Measurements from ENCODE around the gene SF3A1. TPM values are rescaled to one million over a fixed set of nuclear protein-coding genes. Genes with fewer than 3 reads are reported as not detected.
"Not testable (repeated sequence)": the region's sequence is repeated elsewhere in the genome, so short reads cannot be mapped to it uniquely, and the experiment has no call there.

Gene SF3A1
- total RNA-seq, 1 donor from 2014 or later, result 308 TPM

GRCh38 chr22:30358541-30358940 lies 1.8 kb upstream of the SF3A1 start:
- Mint-ChIP-seq H3K36me3 (ENCODE audit: low read depth) (peaks cover 17% of the 10 kb centered on the region), H3K27ac (no peak overlapping the region)

DNA sequence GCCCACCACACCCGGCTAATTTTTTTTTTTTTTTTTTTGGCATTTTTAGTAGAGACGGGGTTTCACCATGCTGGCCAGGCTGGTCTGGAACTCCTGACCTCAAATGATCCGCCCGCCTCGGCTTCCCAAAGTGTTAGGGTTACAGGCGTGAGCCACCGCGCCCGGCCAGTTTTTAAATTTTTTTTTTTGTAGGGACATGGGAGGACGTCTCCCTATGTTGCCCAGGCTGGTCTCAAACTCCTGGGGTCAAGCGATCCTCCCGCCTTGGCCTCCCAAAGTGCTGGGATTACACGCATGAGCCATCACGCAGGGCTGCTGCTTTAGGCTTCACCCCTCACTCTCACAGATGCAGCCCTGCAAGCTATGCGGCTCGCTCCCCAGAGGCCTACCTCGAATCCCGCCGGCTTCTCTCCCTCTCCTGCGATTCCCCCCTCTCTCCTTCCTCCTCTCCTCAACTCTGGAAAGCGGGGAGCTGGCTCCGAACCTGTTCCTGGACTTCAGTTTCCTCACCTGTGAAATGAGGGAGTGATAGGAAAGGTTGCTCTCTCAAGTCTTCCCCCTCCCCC lies 1.0 kb upstream of the SF3A1 start:
- H3K27ac Mint-ChIP-seq, result peak overlapping the region; percentile 27
- no peak for DNase-seq (ENCODE audit: low spot score)
- no peaks in the 10 kb centered on the region for H3K9me3 Mint-ChIP-seq
- H3K4me1 Mint-ChIP-seq (ENCODE audit: low read depth), result peaks cover 37% of the 10 kb centered on the region
- peaks cover 8% of the 10 kb centered on the region for H3K27me3 Mint-ChIP-seq (ENCODE audit: insufficient read depth)
- H3K36me3 Mint-ChIP-seq (ENCODE audit: low read depth), result peaks cover 21% of the 10 kb centered on the region
- intact Hi-C loops (cut with micrococcal nuclease), result loop anchor here (1.0 kb wide), 2 partner anchors 68 to 519 kb away; partner anchors contain the start of genes ASCC2 and CASTOR1
- peak overlapping the region; percentile 94 for H3K4me3 Mint-ChIP-seq

More at GRCh38 chr22:30358541-30358940, 1.8 kb upstream of the SF3A1 start:
- H3K27me3 Mint-ChIP-seq (ENCODE audit: insufficient read depth), result peaks cover 8% of the 10 kb centered on the region
- H3K9me3 Mint-ChIP-seq, result no peaks in the 10 kb centered on the region
- intact Hi-C loops (cut with micrococcal nuclease), result no loop called here
- DNase-seq (ENCODE audit: low spot score), result no peak
- H3K4me1 Mint-ChIP-seq (ENCODE audit: low read depth), result peaks cover 36% of the 10 kb centered on the region
- H3K4me3 Mint-ChIP-seq, result peak overlapping the region; percentile 84

DNA sequence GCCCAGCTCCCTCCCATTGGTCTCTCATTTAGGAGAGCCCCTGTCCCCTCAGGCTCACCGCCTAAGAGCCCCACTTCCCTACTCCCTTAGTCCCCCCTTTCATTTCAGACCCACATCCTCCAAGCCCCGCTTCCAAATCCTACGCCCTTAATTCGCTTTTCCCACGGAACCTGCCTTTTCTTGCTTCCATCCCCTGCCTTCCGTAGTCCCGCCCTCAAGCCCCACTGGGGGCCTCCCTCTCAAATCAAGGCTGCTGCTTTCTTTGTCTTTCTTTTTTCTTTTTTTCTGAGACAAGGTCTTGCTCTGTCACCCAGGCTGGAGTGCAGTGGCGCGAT lies 509 bp upstream of the SF3A1 start:
- H3K27me3 Mint-ChIP-seq (ENCODE audit: insufficient read depth), result peaks cover 8% of the 10 kb centered on the region
- H3K4me3 Mint-ChIP-seq, result peak overlapping the region; percentile 94
- intact Hi-C loops (cut with micrococcal nuclease), result loop anchor here (1.0 kb wide), 2 partner anchors 68 to 519 kb away; partner anchors contain the start of genes ASCC2 and CASTOR1
- H3K4me1 Mint-ChIP-seq (ENCODE audit: low read depth), result peaks cover 37% of the 10 kb centered on the region
- peak overlapping the region; percentile 73 for H3K27ac Mint-ChIP-seq
- DNase-seq (ENCODE audit: low spot score), result no peak
- H3K36me3 Mint-ChIP-seq (ENCODE audit: low read depth), result peaks cover 24% of the 10 kb centered on the region
- H3K9me3 Mint-ChIP-seq, result no peaks in the 10 kb centered on the region

GRCh38 chr22:30354644-30355043 lies 2.0 kb downstream of the SF3A1 start:
- peak overlapping the region; percentile 79 for H3K27ac Mint-ChIP-seq
- intact Hi-C loops (cut with micrococcal nuclease), result no loop called here
- no peak for DNase-seq (ENCODE audit: low spot score)

DNA sequence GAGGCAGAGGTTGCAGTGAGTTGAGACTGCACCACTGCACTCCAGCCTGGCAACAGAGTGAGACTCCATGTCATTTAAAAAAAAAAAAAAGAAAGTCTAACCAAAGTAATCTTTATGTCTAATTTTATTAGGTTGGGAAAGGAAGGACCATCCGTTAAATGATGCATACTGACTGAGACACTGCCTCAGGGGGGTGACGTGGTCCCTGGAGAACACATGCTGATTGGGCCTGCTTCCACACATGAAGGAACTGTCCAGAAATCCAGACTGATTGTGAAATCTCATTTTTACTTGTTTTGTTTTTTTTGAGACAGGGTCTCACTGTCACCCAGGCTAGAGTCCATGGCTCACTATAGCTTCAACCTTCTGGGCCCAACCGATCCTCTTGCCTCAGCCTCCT lies 5.5 kb downstream of the SF3A1 start:
- Mint-ChIP-seq H3K4me1 (ENCODE audit: low read depth) (peaks cover 78% of the 10 kb centered on the region), H3K4me3 (no peak overlapping the region), H3K9me3 (no peaks in the 10 kb centered on the region), H3K36me3 (ENCODE audit: low read depth) (peaks cover 64% of the 10 kb centered on the region), H3K27ac (peak overlapping the region; percentile 73), H3K27me3 (ENCODE audit: insufficient read depth) (no peaks in the 10 kb centered on the region)
- intact Hi-C loops (cut with micrococcal nuclease), result no loop called here
- DNase-seq (ENCODE audit: low spot score), result no peak

More at GRCh38 chr22:30354644-30355043, 2.0 kb downstream of the SF3A1 start:
- Mint-ChIP-seq H3K4me1 (ENCODE audit: low read depth) (peaks cover 58% of the 10 kb centered on the region), H3K27me3 (ENCODE audit: insufficient read depth) (peaks cover 8% of the 10 kb centered on the region), H3K9me3 (no peaks in the 10 kb centered on the region), H3K4me3 (peak overlapping the region; percentile 94), H3K36me3 (ENCODE audit: low read depth) (peaks cover 45% of the 10 kb centered on the region)

GRCh38 chr22:30348809-30349208 lies 7.9 kb downstream of the SF3A1 start:
- intact Hi-C loops (cut with micrococcal nuclease), result loop anchor here (1.0 kb wide), 1 partner anchor 7 kb away; the partner anchor contains the start of gene SF3A1
- Mint-ChIP-seq H3K9me3 (no peaks in the 10 kb centered on the region), H3K4me3 (peak overlapping the region; percentile 31), H3K27me3 (ENCODE audit: insufficient read depth) (no peaks in the 10 kb centered on the region), H3K36me3 (ENCODE audit: low read depth) (peaks cover 71% of the 10 kb centered on the region), H3K27ac (peak overlapping the region; percentile 78), H3K4me1 (ENCODE audit: low read depth) (peaks cover 66% of the 10 kb centered on the region)
- no peak for DNase-seq (ENCODE audit: low spot score)

DNA sequence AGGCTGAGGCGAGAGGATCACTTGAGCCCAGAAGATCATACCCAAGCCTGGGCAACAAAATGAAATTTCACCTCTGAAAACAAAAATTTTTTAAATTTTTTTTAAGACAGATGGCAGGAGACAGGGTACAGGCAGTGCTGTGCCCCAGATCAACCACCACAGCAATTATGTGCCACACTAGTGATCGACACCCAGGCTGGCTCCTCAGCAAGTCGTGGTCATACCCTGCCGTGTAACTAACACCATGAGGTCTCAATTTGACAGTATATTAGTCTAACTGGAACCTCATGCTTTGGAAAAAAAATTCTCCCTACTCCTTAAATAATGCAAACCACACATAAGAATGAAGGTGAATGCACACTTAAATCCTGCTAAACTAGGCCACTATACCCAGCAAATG lies 8.3 kb downstream of the SF3A1 start:
- Mint-ChIP-seq H3K36me3 (ENCODE audit: low read depth) (peaks cover 69% of the 10 kb centered on the region), H3K4me3 (peak overlapping the region; percentile 31), H3K27ac (peak overlapping the region; percentile 78), H3K4me1 (ENCODE audit: low read depth) (peaks cover 63% of the 10 kb centered on the region), H3K27me3 (ENCODE audit: insufficient read depth) (no peaks in the 10 kb centered on the region), H3K9me3 (no peaks in the 10 kb centered on the region)
- intact Hi-C loops (cut with micrococcal nuclease), result loop anchor here (1.0 kb wide), 1 partner anchor 8 kb away; the partner anchor contains the start of gene SF3A1
- no peak for DNase-seq (ENCODE audit: low spot score)

GRCh38 chr22:30347255-30347892 lies 9.3 kb downstream of the SF3A1 start:
- no peaks in the 10 kb centered on the region for H3K9me3 Mint-ChIP-seq
- no peak for DNase-seq (ENCODE audit: low spot score)
- H3K27ac Mint-ChIP-seq, result peak overlapping the region; percentile 69
- peak overlapping the region; percentile 19 for H3K4me3 Mint-ChIP-seq
- intact Hi-C loops (cut with micrococcal nuclease), result no loop called here
- no peaks in the 10 kb centered on the region for H3K27me3 Mint-ChIP-seq (ENCODE audit: insufficient read depth)
- peaks cover 70% of the 10 kb centered on the region for H3K36me3 Mint-ChIP-seq (ENCODE audit: low read depth)
- peaks cover 63% of the 10 kb centered on the region for H3K4me1 Mint-ChIP-seq (ENCODE audit: low read depth)

- Mint-ChIP-seq H3K4me1 (ENCODE audit: low read depth) (peaks cover 41% of the 10 kb centered on the region), H3K27me3 (ENCODE audit: insufficient read depth) (no peaks in the 10 kb centered on the region), H3K27ac (peak overlapping the region; percentile 82), H3K9me3 (no peaks in the 10 kb centered on the region), H3K36me3 (ENCODE audit: low read depth) (peaks cover 65% of the 10 kb centered on the region), H3K4me3 (no peak overlapping the region)
- no peak for DNase-seq (ENCODE audit: low spot score)
- intact Hi-C loops (cut with micrococcal nuclease), result no loop called here
Measured at GRCh38 chr22:30344447-30345200, 12.1 kb downstream of the SF3A1 start.

GRCh38 chr22:30340911-30341685 lies 15.6 kb downstream of the SF3A1 start:
- Mint-ChIP-seq H3K9me3 (no peaks in the 10 kb centered on the region), H3K27me3 (ENCODE audit: insufficient read depth) (no peaks in the 10 kb centered on the region), H3K27ac (no peak overlapping the region), H3K4me1 (ENCODE audit: low read depth) (peaks cover 10% of the 10 kb centered on the region), H3K36me3 (ENCODE audit: low read depth) (peaks cover 76% of the 10 kb centered on the region), H3K4me3 (no peak overlapping the region)
- no peak for DNase-seq (ENCODE audit: low spot score)
- intact Hi-C loops (cut with micrococcal nuclease), result no loop called here

GRCh38 chr22:30338802-30339201 lies 17.9 kb downstream of the SF3A1 start:
- Mint-ChIP-seq H3K9me3 (no peaks in the 10 kb centered on the region), H3K4me3 (no peak overlapping the region), H3K27ac (no peak overlapping the region), H3K4me1 (ENCODE audit: low read depth) (peaks cover 23% of the 10 kb centered on the region), H3K27me3 (ENCODE audit: insufficient read depth) (no peaks in the 10 kb centered on the region), H3K36me3 (ENCODE audit: low read depth) (peaks cover 75% of the 10 kb centered on the region)
- intact Hi-C loops (cut with micrococcal nuclease), result no loop called here
- DNase-seq (ENCODE audit: low spot score), result no peak

DNA sequence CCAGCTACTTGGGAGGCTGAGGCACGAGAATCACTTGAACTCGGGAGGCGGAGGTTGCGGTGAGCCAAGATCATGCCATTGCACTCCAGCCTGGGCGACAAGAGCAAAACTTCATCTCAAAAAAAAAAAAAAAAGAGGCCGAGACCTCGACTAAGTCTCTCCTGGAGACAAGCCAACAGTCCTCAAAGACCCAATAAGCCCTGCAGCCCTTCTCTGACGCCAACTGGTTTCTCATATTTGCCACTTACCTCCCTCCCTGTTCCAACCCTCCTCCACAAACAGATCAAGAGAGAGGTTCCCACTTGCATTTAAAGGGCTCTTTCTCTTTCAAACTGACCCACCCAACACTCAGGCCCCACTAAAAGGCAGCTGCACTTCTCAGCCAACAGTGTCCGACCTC lies 18.4 kb downstream of the SF3A1 start:
- peaks cover 76% of the 10 kb centered on the region for H3K36me3 Mint-ChIP-seq (ENCODE audit: low read depth)
- DNase-seq (ENCODE audit: low spot score); H3K27me3 Mint-ChIP-seq (ENCODE audit: insufficient read depth); H3K9me3 Mint-ChIP-seq; H3K4me3 Mint-ChIP-seq; intact Hi-C loops (cut with micrococcal nuclease); H3K27ac Mint-ChIP-seq: not testable (repeated sequence)
- peaks cover 27% of the 10 kb centered on the region for H3K4me1 Mint-ChIP-seq (ENCODE audit: low read depth)
